K562 (cell line): ENCODE data around the gene SLC3A2. TPM values are rescaled to one million over a fixed set of nuclear protein-coding genes. Genes with fewer than 3 reads are reported as not detected.
A peak's percentile ranks its signal among the peaks of the same experiment; 100 is the strongest.

Experiments
- JUND ChIP-seq, 2 experiments: IDR thresholded peaks; 2 replicates in 1 of 2; 3 replicates in 1 of 2; pipeline ENCODE4 v1.6.1; 2011; ENCODE audit warnings: borderline replicate concordance in 2 of 2, low read depth in 2 of 2, low read length in 2 of 2, improper control_type of control experiment in 1 of 2, missing biosample characterization in 1 of 2, missing genetic modification characterization in 1 of 2, missing genetic modification reagents in 1 of 2
- MAFK ChIP-seq: IDR thresholded peaks from 2 replicates; pipeline ENCODE4 v1.6.1; 2011; ENCODE audit warnings: low read length, improper control_type of control experiment
- RBM39 ChIP-seq: fragments of 200-400 bp; formaldehyde crosslinking; optimal IDR thresholded peaks from 2 replicates; pipeline ENCODE3; 2018; ENCODE audit warnings: low read depth, low read length
- RFX7 ChIP-seq: fragments of 250-450 bp; sonication (Bioruptor Pico); IDR thresholded peaks from 2 replicates; pipeline ENCODE4 v1.5.1; 2021; ENCODE audit warnings: mild to moderate bottlenecking
- SLC30A9 ChIP-seq: fragments of 250-450 bp; sonication (Bioruptor Pico); IDR thresholded peaks from 2 replicates; pipeline ENCODE4 v1.8.0; 2022; ENCODE audit warnings: mild to moderate bottlenecking, moderate library complexity
- SMAD4 ChIP-seq: fragments of 250-450 bp; sonication (Bioruptor Pico); conservative IDR thresholded peaks from 2 replicates; pipeline ENCODE4 v1.8.0; 2021; ENCODE audit warnings: inconsistent platforms, mild to moderate bottlenecking, moderate library complexity
- polyA plus RNA-seq, 8 experiments: library from polyadenylated mRNA; depleted of rRNA in 4 of 8; stranded (reverse) in 5 of 8; unstranded in 3 of 8; fragments of >200 nt; fragmentation: Nextera tagmentation in 2 of 8; fragmentation: Illumina TruSeq in 1 of 8; extraction: Ambion mirVana in 2 of 8; extraction: Trizol in 1 of 8; gene quantifications; 2 replicates each; pipeline versions ENCODE4 v1.2.1 to v1.2.3, GENCODE V29; 2011 to 2014; ENCODE audit warnings: inconsistent platforms in 1 of 8, missing spikeins in 1 of 8
- total RNA-seq, 7 experiments: library from RNA; depleted of rRNA in 6 of 7; stranded (reverse); fragments of >200 nt in 6 of 7; fragmentation: Illumina TruSeq in 2 of 7; extraction: Trizol in 2 of 7; gene quantifications; 2 replicates each; pipeline versions ENCODE4 v1.2.1 to v1.2.3, GENCODE V29; 2011 to 2021; ENCODE audit warnings: low replicate concordance in 1 of 7
- TF ChIP-seq, protein P1 (sequence below): sonication (generic); formaldehyde crosslinking; IDR thresholded peaks from 2 replicates; pipeline ENCODE4 v1.8.0; 2022; ENCODE audit warnings: missing genetic modification reagents, mild to moderate bottlenecking, borderline replicate concordance
- TF ChIP-seq, protein P2 (sequence below): fragments of 450-650 bp; IDR thresholded peaks from 2 replicates; pipeline ENCODE4 v1.6.1; 2016; ENCODE audit warnings: mild to moderate bottlenecking, moderate library complexity
- TF ChIP-seq, protein P3 (sequence below): fragments of 250-450 bp; sonication (Bioruptor Pico); IDR thresholded peaks from 2 replicates; pipeline ENCODE4 v1.5.1; 2021; ENCODE audit warnings: mild to moderate bottlenecking
- TF ChIP-seq, protein P4 (sequence below): fragments of 250-450 bp; sonication (Bioruptor Pico); IDR thresholded peaks from 2 replicates; pipeline ENCODE4 v1.5.0; 2021

The SLC3A2 gene
- total and polyA plus RNA-seq, 9 of the 15 experiments (the other 6 are each of a cell fraction or from before 2014, with no cell fraction given), result 20.0 to 296 (median 214) TPM

DNA sequence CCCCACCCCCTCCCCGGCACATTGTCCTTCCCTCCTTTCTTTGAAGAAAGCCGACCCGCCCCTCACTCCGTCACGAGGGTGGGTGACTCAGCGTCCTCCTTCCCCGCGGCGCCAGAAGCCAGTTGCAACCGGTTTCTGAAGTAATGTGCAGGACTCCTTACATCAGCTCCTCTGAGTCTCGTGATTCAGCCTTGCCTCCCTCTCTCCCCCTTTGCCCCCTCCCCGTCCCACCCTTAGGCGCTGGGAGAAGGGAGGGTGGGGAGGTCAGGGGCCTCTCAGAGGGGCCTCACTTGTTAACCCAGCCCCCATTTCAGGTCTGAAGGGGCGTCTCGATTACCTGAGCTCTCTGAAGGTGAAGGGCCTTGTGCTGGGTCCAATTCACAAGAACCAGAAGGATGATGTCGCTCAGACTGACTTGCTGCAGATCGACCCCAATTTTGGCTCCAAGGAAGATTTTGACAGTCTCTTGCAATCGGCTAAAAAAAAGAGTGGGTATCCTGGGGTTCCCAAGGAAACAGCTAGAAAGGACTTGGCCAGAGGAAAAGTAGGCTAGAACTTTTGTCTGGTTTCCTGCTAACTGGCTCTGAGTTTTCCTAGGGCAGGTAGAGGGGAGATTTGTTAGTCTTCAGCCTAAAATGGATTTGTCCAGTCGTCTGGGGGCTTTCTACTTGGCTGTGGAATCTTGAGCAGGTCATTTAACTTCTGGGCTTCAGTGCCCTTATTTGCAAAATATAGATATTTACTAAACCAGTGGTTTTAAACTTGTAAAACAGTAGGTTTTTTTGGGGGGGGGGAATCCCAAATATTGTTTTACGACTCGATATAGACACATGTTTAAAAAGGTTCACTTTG lies 1.1 kb downstream of the SLC3A2 start (continued):
- TF ChIP-seq MAFK, result peak; percentile 78
- TF ChIP-seq, protein P1, sequence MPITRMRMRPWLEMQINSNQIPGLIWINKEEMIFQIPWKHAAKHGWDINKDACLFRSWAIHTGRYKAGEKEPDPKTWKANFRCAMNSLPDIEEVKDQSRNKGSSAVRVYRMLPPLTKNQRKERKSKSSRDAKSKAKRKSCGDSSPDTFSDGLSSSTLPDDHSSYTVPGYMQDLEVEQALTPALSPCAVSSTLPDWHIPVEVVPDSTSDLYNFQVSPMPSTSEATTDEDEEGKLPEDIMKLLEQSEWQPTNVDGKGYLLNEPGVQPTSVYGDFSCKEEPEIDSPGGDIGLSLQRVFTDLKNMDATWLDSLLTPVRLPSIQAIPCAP (CRISPR knock-in tag), result no peak
- TF ChIP-seq RBM39, result peak; percentile 89
- TF ChIP-seq, protein P2, sequence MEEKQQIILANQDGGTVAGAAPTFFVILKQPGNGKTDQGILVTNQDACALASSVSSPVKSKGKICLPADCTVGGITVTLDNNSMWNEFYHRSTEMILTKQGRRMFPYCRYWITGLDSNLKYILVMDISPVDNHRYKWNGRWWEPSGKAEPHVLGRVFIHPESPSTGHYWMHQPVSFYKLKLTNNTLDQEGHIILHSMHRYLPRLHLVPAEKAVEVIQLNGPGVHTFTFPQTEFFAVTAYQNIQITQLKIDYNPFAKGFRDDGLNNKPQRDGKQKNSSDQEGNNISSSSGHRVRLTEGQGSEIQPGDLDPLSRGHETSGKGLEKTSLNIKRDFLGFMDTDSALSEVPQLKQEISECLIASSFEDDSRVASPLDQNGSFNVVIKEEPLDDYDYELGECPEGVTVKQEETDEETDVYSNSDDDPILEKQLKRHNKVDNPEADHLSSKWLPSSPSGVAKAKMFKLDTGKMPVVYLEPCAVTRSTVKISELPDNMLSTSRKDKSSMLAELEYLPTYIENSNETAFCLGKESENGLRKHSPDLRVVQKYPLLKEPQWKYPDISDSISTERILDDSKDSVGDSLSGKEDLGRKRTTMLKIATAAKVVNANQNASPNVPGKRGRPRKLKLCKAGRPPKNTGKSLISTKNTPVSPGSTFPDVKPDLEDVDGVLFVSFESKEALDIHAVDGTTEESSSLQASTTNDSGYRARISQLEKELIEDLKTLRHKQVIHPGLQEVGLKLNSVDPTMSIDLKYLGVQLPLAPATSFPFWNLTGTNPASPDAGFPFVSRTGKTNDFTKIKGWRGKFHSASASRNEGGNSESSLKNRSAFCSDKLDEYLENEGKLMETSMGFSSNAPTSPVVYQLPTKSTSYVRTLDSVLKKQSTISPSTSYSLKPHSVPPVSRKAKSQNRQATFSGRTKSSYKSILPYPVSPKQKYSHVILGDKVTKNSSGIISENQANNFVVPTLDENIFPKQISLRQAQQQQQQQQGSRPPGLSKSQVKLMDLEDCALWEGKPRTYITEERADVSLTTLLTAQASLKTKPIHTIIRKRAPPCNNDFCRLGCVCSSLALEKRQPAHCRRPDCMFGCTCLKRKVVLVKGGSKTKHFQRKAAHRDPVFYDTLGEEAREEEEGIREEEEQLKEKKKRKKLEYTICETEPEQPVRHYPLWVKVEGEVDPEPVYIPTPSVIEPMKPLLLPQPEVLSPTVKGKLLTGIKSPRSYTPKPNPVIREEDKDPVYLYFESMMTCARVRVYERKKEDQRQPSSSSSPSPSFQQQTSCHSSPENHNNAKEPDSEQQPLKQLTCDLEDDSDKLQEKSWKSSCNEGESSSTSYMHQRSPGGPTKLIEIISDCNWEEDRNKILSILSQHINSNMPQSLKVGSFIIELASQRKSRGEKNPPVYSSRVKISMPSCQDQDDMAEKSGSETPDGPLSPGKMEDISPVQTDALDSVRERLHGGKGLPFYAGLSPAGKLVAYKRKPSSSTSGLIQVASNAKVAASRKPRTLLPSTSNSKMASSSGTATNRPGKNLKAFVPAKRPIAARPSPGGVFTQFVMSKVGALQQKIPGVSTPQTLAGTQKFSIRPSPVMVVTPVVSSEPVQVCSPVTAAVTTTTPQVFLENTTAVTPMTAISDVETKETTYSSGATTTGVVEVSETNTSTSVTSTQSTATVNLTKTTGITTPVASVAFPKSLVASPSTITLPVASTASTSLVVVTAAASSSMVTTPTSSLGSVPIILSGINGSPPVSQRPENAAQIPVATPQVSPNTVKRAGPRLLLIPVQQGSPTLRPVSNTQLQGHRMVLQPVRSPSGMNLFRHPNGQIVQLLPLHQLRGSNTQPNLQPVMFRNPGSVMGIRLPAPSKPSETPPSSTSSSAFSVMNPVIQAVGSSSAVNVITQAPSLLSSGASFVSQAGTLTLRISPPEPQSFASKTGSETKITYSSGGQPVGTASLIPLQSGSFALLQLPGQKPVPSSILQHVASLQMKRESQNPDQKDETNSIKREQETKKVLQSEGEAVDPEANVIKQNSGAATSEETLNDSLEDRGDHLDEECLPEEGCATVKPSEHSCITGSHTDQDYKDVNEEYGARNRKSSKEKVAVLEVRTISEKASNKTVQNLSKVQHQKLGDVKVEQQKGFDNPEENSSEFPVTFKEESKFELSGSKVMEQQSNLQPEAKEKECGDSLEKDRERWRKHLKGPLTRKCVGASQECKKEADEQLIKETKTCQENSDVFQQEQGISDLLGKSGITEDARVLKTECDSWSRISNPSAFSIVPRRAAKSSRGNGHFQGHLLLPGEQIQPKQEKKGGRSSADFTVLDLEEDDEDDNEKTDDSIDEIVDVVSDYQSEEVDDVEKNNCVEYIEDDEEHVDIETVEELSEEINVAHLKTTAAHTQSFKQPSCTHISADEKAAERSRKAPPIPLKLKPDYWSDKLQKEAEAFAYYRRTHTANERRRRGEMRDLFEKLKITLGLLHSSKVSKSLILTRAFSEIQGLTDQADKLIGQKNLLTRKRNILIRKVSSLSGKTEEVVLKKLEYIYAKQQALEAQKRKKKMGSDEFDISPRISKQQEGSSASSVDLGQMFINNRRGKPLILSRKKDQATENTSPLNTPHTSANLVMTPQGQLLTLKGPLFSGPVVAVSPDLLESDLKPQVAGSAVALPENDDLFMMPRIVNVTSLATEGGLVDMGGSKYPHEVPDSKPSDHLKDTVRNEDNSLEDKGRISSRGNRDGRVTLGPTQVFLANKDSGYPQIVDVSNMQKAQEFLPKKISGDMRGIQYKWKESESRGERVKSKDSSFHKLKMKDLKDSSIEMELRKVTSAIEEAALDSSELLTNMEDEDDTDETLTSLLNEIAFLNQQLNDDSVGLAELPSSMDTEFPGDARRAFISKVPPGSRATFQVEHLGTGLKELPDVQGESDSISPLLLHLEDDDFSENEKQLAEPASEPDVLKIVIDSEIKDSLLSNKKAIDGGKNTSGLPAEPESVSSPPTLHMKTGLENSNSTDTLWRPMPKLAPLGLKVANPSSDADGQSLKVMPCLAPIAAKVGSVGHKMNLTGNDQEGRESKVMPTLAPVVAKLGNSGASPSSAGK, result no peak; the same call in 1 of the 2 replicates
- TF ChIP-seq, protein P3, sequence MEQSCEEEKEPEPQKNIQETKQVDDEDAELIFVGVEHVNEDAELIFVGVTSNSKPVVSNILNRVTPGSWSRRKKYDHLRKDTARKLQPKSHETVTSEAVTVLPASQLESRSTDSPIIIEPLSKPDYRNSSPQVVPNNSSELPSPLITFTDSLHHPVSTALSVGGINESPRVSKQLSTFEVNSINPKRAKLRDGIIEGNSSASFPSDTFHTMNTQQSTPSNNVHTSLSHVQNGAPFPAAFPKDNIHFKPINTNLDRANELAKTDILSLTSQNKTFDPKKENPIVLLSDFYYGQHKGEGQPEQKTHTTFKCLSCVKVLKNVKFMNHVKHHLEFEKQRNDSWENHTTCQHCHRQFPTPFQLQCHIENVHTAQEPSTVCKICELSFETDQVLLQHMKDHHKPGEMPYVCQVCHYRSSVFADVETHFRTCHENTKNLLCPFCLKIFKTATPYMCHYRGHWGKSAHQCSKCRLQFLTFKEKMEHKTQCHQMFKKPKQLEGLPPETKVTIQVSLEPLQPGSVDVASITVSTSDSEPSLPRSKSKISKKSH (CRISPR knock-in tag), result no peak
- TF ChIP-seq, protein P4, sequence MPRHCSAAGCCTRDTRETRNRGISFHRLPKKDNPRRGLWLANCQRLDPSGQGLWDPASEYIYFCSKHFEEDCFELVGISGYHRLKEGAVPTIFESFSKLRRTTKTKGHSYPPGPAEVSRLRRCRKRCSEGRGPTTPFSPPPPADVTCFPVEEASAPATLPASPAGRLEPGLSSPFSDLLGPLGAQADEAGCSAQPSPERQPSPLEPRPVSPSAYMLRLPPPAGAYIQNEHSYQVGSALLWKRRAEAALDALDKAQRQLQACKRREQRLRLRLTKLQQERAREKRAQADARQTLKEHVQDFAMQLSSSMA (CRISPR knock-in tag), result no peak
- peak; percentile 96 for TF ChIP-seq JUND (IDR thresholded peaks at IDR 0.05; ENCODE audit: borderline replicate concordance, low read depth, low read length)
- peak; percentile 85; the same call in 1 of the 3 replicates for TF ChIP-seq JUND (tag; IDR thresholded peaks at IDR 0.05; ENCODE audit: borderline replicate concordance, low read depth, low read length)
- no peak for TF ChIP-seq RFX7 (CRISPR knock-in tag)
- TF ChIP-seq SMAD4 (CRISPR knock-in tag), result no peak
- no peak for TF ChIP-seq SLC30A9 (CRISPR knock-in tag)
